HG03571 (cell line): ENCODE measurements around the gene GSTCD.
A peak's percentile ranks its signal among the peaks of the same experiment; 100 is the strongest.

Experiments used
- ATAC-seq: cut with Tn5 transposase; IDR thresholded peaks from one replicate; pipeline ENCODE4 v1.9.1; 2021; ENCODE audit not compliant: unreplicated experiment

GSTCD gene

GRCh38 chr4:105871997-105872396 lies 163.4 kb downstream of the GSTCD start:
- no peak for ATAC-seq

DNA sequence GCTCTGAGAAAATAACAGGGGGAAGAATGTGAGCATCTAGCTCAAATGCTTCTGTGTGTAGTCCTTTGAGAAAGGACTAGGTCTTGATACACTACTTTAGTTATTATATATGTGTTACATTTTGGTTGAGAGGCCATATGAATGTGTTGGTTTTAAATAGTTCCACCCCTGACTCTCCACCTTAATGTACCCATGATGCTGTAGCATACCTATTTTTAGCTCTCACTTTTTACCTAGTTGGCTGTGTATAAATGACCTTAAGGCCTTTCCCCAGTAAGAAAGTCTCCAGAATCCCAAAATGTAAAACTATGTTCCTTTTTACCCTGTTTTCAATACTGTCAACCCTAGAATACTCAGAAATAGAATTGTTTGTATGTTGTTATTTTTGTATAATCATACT lies 166.6 kb downstream of the GSTCD start:
- ATAC-seq: no peak

DNA sequence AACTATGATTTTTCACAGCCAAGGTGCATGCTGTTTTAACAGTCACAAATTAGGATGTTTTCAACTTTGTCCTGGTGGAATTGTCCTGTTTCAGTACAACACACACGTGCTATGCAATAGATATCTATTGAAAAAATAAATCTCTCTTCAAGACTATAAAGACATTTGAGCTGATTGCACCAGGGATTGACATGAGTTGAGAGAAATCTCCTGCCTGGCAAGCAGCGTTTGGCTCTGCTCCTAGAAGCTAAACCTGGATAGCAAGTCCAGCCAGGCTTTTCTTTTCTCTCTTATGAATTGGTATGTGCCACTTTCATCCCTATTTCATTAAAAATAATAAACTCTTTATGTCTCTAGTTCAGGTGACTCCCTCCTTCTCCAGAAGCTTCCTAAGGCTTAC lies 170.1 kb downstream of the GSTCD start:
- ATAC-seq: no peak

GRCh38 chr4:105887508-105887907 lies 178.9 kb downstream of the GSTCD start:
- no peak for ATAC-seq

GRCh38 chr4:105894660-105895582 lies 186.3 kb downstream of the GSTCD start, which contains the start of gene NPNT:
NPNT (plus strand) TSS chr4:105895471; CDS start chr4:105895653, 182 bp downstream.
- ATAC-seq: peak; percentile 27

- peak; percentile 47 for ATAC-seq
Measured at GRCh38 chr4:105895583-105896460, 187.2 kb downstream of the GSTCD start.

DNA sequence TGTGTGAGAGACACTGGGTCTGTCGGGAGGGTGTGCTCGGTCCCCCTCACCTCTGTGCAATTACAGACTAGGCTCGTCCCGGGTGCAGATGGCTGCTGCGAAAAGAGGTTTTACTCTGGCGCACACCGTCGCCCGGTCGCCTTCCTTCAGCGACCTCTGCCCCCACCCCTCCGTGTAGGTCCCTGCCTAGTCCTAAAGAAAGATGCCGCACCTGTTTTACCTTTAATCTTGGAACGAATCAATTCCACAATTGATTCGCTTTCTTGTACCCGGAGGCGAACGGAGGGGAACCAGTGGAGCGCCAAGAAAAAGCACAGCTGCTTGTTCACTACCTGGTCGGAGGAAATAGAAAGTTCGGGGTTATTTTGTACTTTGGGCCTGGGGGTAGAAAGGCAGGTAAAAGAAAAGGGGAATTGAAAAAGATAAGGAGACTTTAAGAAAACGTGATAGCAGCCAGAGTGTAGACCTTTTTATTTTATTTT lies 187.9 kb downstream of the GSTCD start:
- ATAC-seq: peak; percentile 10
